Progenitor cell of endocrine pancreas (in vitro differentiated cells): ENCODE data around the gene RPA1. TPM values are rescaled to one million over a fixed set of nuclear protein-coding genes. Genes with fewer than 3 reads are reported as not detected.

Experiments used
- DNase-seq: peaks from one replicate; pipeline ENCODE4 v3.0.0; 2021; ENCODE audit warnings: low spot score; ENCODE audit not compliant: unreplicated experiment
- H3K27ac Mint-ChIP-seq: 2 replicates; pipeline ENCODE4 v1.8.0; 2021; ENCODE audit warnings: mild to moderate bottlenecking, moderate library complexity, mixed read lengths
- H3K27me3 Mint-ChIP-seq: 2 replicates; pipeline ENCODE4 v1.8.0; 2021; ENCODE audit warnings: mixed read lengths
- H3K36me3 Mint-ChIP-seq: 2 replicates; pipeline ENCODE4 v1.8.0; 2022; ENCODE audit warnings: mixed read lengths; ENCODE audit not compliant: insufficient read depth
- H3K4me1 Mint-ChIP-seq: 2 replicates; pipeline ENCODE4 v1.8.0; 2021; ENCODE audit warnings: low read depth, mixed read lengths
- H3K4me3 Mint-ChIP-seq: 2 replicates; pipeline ENCODE4 v1.8.0; 2021; ENCODE audit warnings: low read depth, mild to moderate bottlenecking, moderate library complexity, mixed read lengths
- H3K9me3 Mint-ChIP-seq: 2 replicates; pipeline ENCODE4 v1.8.0; 2021; ENCODE audit warnings: low read depth, mixed read lengths
- CTCF ChIP-seq: fragments of 200-600 bp; sonication (generic); IDR thresholded peaks from one replicate; pipeline ENCODE4 v1.5.0; 2021; ENCODE audit warnings: antibody characterized with exemption, mild to moderate bottlenecking; ENCODE audit not compliant: unreplicated experiment
- total RNA-seq: library from RNA; stranded (reverse); gene quantifications from 2 replicates; pipeline ENCODE4 v1.2.1, GENCODE V29; 2021

Gene RPA1
- total RNA-seq, 1 donor from 2014 or later: 119 TPM

- no peaks in the 10 kb centered on the region for H3K9me3 Mint-ChIP-seq
- DNase-seq: no peak
- no peak overlapping the region for H3K27ac Mint-ChIP-seq
- TF ChIP-seq CTCF: no peak
- H3K4me3 Mint-ChIP-seq: no peak overlapping the region
- H3K27me3 Mint-ChIP-seq: no peaks in the 10 kb centered on the region
- H3K4me1 Mint-ChIP-seq: peaks cover 17% of the 10 kb centered on the region
- H3K36me3 Mint-ChIP-seq: no peaks in the 10 kb centered on the region
These were observed 113.0 kb downstream of the RPA1 start for GRCh38 chr17:1942666-1943435.

GRCh38 chr17:1943436-1943831 is 113.6 kb downstream of the RPA1 start:
- Mint-ChIP-seq H3K4me1 (peaks cover 21% of the 10 kb centered on the region), H3K36me3 (no peaks in the 10 kb centered on the region), H3K27ac (no peak overlapping the region), H3K9me3 (no peaks in the 10 kb centered on the region), H3K27me3 (no peaks in the 10 kb centered on the region), H3K4me3 (no peak overlapping the region)
- DNase-seq: no peak
- no peak for TF ChIP-seq CTCF

GRCh38 chr17:1945621-1946020 is 115.8 kb downstream of the RPA1 start:
- Mint-ChIP-seq H3K36me3 (no peaks in the 10 kb centered on the region), H3K27me3 (no peaks in the 10 kb centered on the region), H3K4me3 (no peak overlapping the region), H3K9me3 (no peaks in the 10 kb centered on the region), H3K4me1 (peaks cover 24% of the 10 kb centered on the region), H3K27ac (no peak overlapping the region)
- no peak for DNase-seq
- no peak for TF ChIP-seq CTCF

- Mint-ChIP-seq H3K27me3 (no peaks in the 10 kb centered on the region), H3K4me1 (peaks cover 23% of the 10 kb centered on the region), H3K27ac (no peak overlapping the region), H3K9me3 (no peaks in the 10 kb centered on the region), H3K36me3 (no peaks in the 10 kb centered on the region), H3K4me3 (no peak overlapping the region)
- DNase-seq: no peak
- no peak for TF ChIP-seq CTCF
These were observed 116.5 kb downstream of the RPA1 start for GRCh38 chr17:1946021-1946932.

GRCh38 chr17:1947229-1947742 is 117.5 kb downstream of the RPA1 start:
- no peaks in the 10 kb centered on the region for H3K27me3 Mint-ChIP-seq
- no peaks in the 10 kb centered on the region for H3K9me3 Mint-ChIP-seq
- H3K36me3 Mint-ChIP-seq: no peaks in the 10 kb centered on the region
- no peak for TF ChIP-seq CTCF
- no peak for DNase-seq
- H3K4me3 Mint-ChIP-seq: no peak overlapping the region
- no peak overlapping the region for H3K27ac Mint-ChIP-seq
- H3K4me1 Mint-ChIP-seq: peaks cover 23% of the 10 kb centered on the region
